K562 (cell line): ENCODE results near the gene NAA38. TPM values are rescaled to one million over a fixed set of nuclear protein-coding genes. Genes with fewer than 3 reads are reported as not detected.

Experiments
- ATAC-seq: fragments of 200-7000 bp; cut with Tn5 transposase; 3 replicates; pipeline ENCODE4 v1.9.1; 2020; ENCODE audit warnings: moderate library complexity
- BruUV-seq: library from RNA; stranded (reverse); fragments of 400-500 nt; replicated peaks from 2 replicates; lab custom pipeline; 2021; lab: Mats Ljungman, UMichigan
- CTCF ChIA-PET: fragments of 300-600 bp; formaldehyde crosslinking; extraction: SDS; loops from one replicate; lab custom pipeline; 2021; ENCODE audit warnings: low intra/inter-chr PET ratio; lab: Yijun Ruan, JAX
- POLR2A ChIA-PET: fragments of 300-600, 350-650 bp; sonication (Branson Sonifier 250); formaldehyde crosslinking; extraction: SDS; loops from one replicate; lab custom pipeline; 2021; ENCODE audit warnings: antibody characterized with exemption, inconsistent platforms; lab: Yijun Ruan, JAX
- DNase-seq, 4 experiments: peaks; one replicate each; pipeline versions ENCODE4 v3.0.0 to v3.0.0-alpha.2; 2011 to 2018; ENCODE audit warnings: low spot score in 3 of 4, mixed read lengths in 3 of 4; ENCODE audit errors: extremely low read depth in 1 of 4
- FAIRE-seq: peaks from 2 replicates; lab custom pipeline; 2011; peaks lifted over from hg19 to GRCh38; lab: Jason Lieb, UNC
- H2AFZ ChIP-seq: 2 replicates; pipeline ENCODE4 v1.6.0; 2011; ENCODE audit warnings: low read depth, low read length, control low read depth, inconsistent platforms
- H3K27ac ChIP-seq: fragments of 200-600 bp; 3 replicates; pipeline ENCODE4 v1.8.0; 2011; ENCODE audit warnings: low read depth, mild to moderate bottlenecking, control low read depth, inconsistent platforms, low read length, moderate library complexity, mixed read lengths; ENCODE audit errors: extremely low read depth
- H3K27me3 ChIP-seq, 2 experiments: fragments of 300-600 bp in 1 of 2; 2 replicates in 1 of 2; 3 replicates in 1 of 2; pipeline versions ENCODE4 v1.6.0 to v1.8.0; 2011; ENCODE audit warnings: inconsistent platforms in 2 of 2, low read length in 2 of 2, mild to moderate bottlenecking in 1 of 2, mixed read lengths in 1 of 2, moderate library complexity in 1 of 2; ENCODE audit not compliant: control insufficient read depth in 2 of 2, insufficient read depth in 2 of 2
- H3K36me3 ChIP-seq: fragments of 300-600 bp; 3 replicates; pipeline ENCODE4 v1.8.0; 2011; ENCODE audit warnings: mild to moderate bottlenecking, low read length, inconsistent platforms; ENCODE audit not compliant: control insufficient read depth, insufficient read depth
- H3K4me1 ChIP-seq, 2 experiments: fragments of 200-600 bp in 1 of 2; replicated peaks in 1 of 2; 2 replicates in 1 of 2; 3 replicates in 1 of 2; pipeline versions ENCODE4 v1.5.1 to v1.8.0; 2011; ENCODE audit warnings: inconsistent platforms in 2 of 2, low read length in 2 of 2, mild to moderate bottlenecking in 1 of 2, mixed read lengths in 1 of 2, moderate library complexity in 1 of 2; ENCODE audit not compliant: control insufficient read depth in 2 of 2, insufficient read depth in 2 of 2
- H3K4me2 ChIP-seq: 2 replicates; pipeline ENCODE4 v1.6.1; 2011; ENCODE audit warnings: low read length, control low read depth, inconsistent platforms, mixed read lengths; ENCODE audit not compliant: insufficient read depth
- H3K4me3 ChIP-seq: fragments of 200-600 bp; sonication (generic), shearing (Covaris generic); 2 replicates; pipeline ENCODE4 v1.5.1; 2016; ENCODE audit warnings: control low read depth, inconsistent platforms
- H3K79me2 ChIP-seq: fragments of 200-600 bp; 3 replicates; pipeline ENCODE4 v1.8.0; 2011; ENCODE audit warnings: low read length, inconsistent platforms; ENCODE audit not compliant: control insufficient read depth, insufficient read depth
- H3K9ac ChIP-seq, 2 experiments: 2 replicates each; pipeline versions ENCODE4 v1.6.0 to v1.6.1; 2011; ENCODE audit warnings: low read depth in 2 of 2, low read length in 2 of 2, control low read depth in 1 of 2, inconsistent platforms in 1 of 2, mild to moderate bottlenecking in 1 of 2, mixed read lengths in 1 of 2; ENCODE audit not compliant: insufficient read depth in 1 of 2
- H3K9me1 ChIP-seq: one replicate; pipeline ENCODE4 v1.6.0; 2011; ENCODE audit warnings: inconsistent platforms, mild to moderate bottlenecking, low read length, moderate library complexity; ENCODE audit not compliant: control insufficient read depth, insufficient read depth
- H3K9me3 ChIP-seq: replicated peaks from 2 replicates; pipeline ENCODE4 v1.5.1; 2011; ENCODE audit warnings: low read depth, low read length, inconsistent platforms; ENCODE audit not compliant: control insufficient read depth, insufficient read depth
- H4K20me1 ChIP-seq: replicated peaks from 2 replicates; pipeline ENCODE4 v1.6.1; 2011; ENCODE audit warnings: low read length, inconsistent platforms, mixed read lengths; ENCODE audit not compliant: control insufficient read depth, insufficient read depth
- BHLHE40 ChIP-seq: IDR thresholded peaks from 2 replicates; pipeline ENCODE4 v1.6.1; 2011; ENCODE audit warnings: low read length, improper control_type of control experiment
- CEBPG ChIP-seq, 3 experiments: fragments of 200-800 bp in 1 of 3; sonication (Bioruptor generic) in 1 of 3; sonication (generic) in 1 of 3; formaldehyde crosslinking in 1 of 3; IDR thresholded peaks in 2 of 3; conservative IDR thresholded peaks in 1 of 3; 2 replicates each; pipeline versions ENCODE4 v1.6.1 to v1.8.0; 2016 to 2022; ENCODE audit warnings: missing compliant biosample characterization in 2 of 3, missing genetic modification characterization in 2 of 3, mild to moderate bottlenecking in 1 of 3, missing genetic modification reagents in 1 of 3
- CEBPZ ChIP-seq: fragments of 150-350 bp; IDR thresholded peaks from 2 replicates; pipeline ENCODE4 v1.6.1; 2014; ENCODE audit warnings: low read depth, mild to moderate bottlenecking, low read length, borderline replicate concordance
- CHCHD3 ChIP-seq: fragments of 250-450 bp; sonication (Bioruptor Pico); IDR thresholded peaks from 2 replicates; pipeline ENCODE4 v2.1.2; 2022; ENCODE audit warnings: mild to moderate bottlenecking
- ELF1 ChIP-seq: fragments of 200-800 bp; sonication (Bioruptor generic); IDR thresholded peaks from 2 replicates; pipeline ENCODE4 v1.6.1; 2016; ENCODE audit warnings: missing genetic modification characterization, missing compliant biosample characterization
- FOSL1 ChIP-seq: fragments of 200-800 bp; sonication (Bioruptor generic); conservative IDR thresholded peaks from 2 replicates; pipeline ENCODE4 v1.6.1; 2016; ENCODE audit warnings: missing genetic modification characterization, missing compliant biosample characterization
- HDAC6 ChIP-seq: IDR thresholded peaks from 2 replicates; pipeline ENCODE4 v1.6.1; 2012; ENCODE audit warnings: low read depth, mild to moderate bottlenecking, control low read depth, inconsistent platforms, low read length, moderate library complexity
- KDM5B ChIP-seq: fragments of 200-600 bp; sonication (generic); IDR thresholded peaks from 2 replicates; pipeline ENCODE4 v1.6.1; 2012; ENCODE audit warnings: low read depth, mild to moderate bottlenecking, moderate library complexity, low read length, control low read depth, inconsistent platforms; ENCODE audit not compliant: insufficient replicate concordance
- MCM3 ChIP-seq: fragments of 450-650 bp; IDR thresholded peaks from 2 replicates; pipeline ENCODE4 v1.6.1; 2016
- NFRKB ChIP-seq: fragments of 450-650 bp; IDR thresholded peaks from 2 replicates; pipeline ENCODE4 v1.6.1; 2016; ENCODE audit warnings: low read depth
- NR2C1 ChIP-seq, 2 experiments: fragments of 450-650 bp; IDR thresholded peaks; 2 replicates each; pipeline ENCODE4 v1.6.1; 2017; ENCODE audit warnings: mild to moderate bottlenecking in 2 of 2, antibody characterized with exemption in 1 of 2, inconsistent platforms in 1 of 2, missing compliant biosample characterization in 1 of 2, missing genetic modification characterization in 1 of 2
- PHF20 ChIP-seq: fragments of 450-650 bp; IDR thresholded peaks from 2 replicates; pipeline ENCODE4 v1.6.1; 2018; ENCODE audit not compliant: partially characterized antibody
- POLR3G ChIP-seq: IDR thresholded peaks from 2 replicates; pipeline ENCODE4 v1.6.1; 2011; ENCODE audit not compliant: insufficient read length, insufficient replicate concordance; ENCODE audit errors: extremely low read depth
- PTBP1 ChIP-seq: fragments of 200-400 bp; formaldehyde crosslinking; IDR thresholded peaks from 2 replicates; pipeline ENCODE4 v1.6.1; 2017; ENCODE audit warnings: low read depth, low read length
- RBFOX2 ChIP-seq: fragments of 200-400 bp; formaldehyde crosslinking; IDR thresholded peaks from 2 replicates; pipeline ENCODE4 v1.6.1; 2017; ENCODE audit warnings: low read depth, mild to moderate bottlenecking, low read length, moderate library complexity
- SOX6 ChIP-seq: fragments of 450-650 bp; IDR thresholded peaks from 2 replicates; pipeline ENCODE4 v1.6.1; 2014; ENCODE audit warnings: mild to moderate bottlenecking
- ZNF589 ChIP-seq: fragments of 200-800 bp; sonication (Bioruptor generic); IDR thresholded peaks from 2 replicates; pipeline ENCODE4 v1.6.1; 2016; ENCODE audit warnings: low read depth, missing genetic modification characterization, missing compliant biosample characterization
- ZZZ3 ChIP-seq: fragments of 450-650 bp; IDR thresholded peaks from 2 replicates; pipeline ENCODE4 v1.6.1; 2016; ENCODE audit warnings: antibody characterized with exemption, mild to moderate bottlenecking, moderate library complexity
- WGBS: fragments of 100-300 bp; shearing (Covaris generic); methylation state at CpG from one replicate; pipeline ENCODE4 v1.1.6; 2016; ENCODE audit warnings: low coverage, mixed read lengths; ENCODE audit not compliant: insufficient coverage; ENCODE audit errors: missing lambda C conversion rate; 5-methylcytosine and 5-hydroxymethylcytosine counted together
- in situ Hi-C: fragments of 300-500 bp; cut with MboI; formaldehyde crosslinking; loops from 4 replicates; pipeline ENCODE4 v1.15.0; 2018; ENCODE audit warnings: inconsistent platforms, mixed read lengths
- intact Hi-C: fragments of 100-400 bp; cut with micrococcal nuclease; formaldehyde crosslinking; loops from 2 replicates; pipeline ENCODE4 v1.14.2; 2022
- polyA plus RNA-seq, 8 experiments: library from polyadenylated mRNA; depleted of rRNA in 4 of 8; stranded (reverse) in 5 of 8; unstranded in 3 of 8; fragments of >200 nt; fragmentation: Nextera tagmentation in 2 of 8; fragmentation: Illumina TruSeq in 1 of 8; extraction: Ambion mirVana in 2 of 8; extraction: Trizol in 1 of 8; gene quantifications; 2 replicates each; pipeline versions ENCODE4 v1.2.1 to v1.2.3, GENCODE V29; 2011 to 2014; ENCODE audit warnings: inconsistent platforms in 1 of 8, missing spikeins in 1 of 8
- total RNA-seq, 7 experiments: library from RNA; depleted of rRNA in 6 of 7; stranded (reverse); fragments of >200 nt in 6 of 7; fragmentation: Illumina TruSeq in 2 of 7; extraction: Trizol in 2 of 7; gene quantifications; 2 replicates each; pipeline versions ENCODE4 v1.2.1 to v1.2.3, GENCODE V29; 2011 to 2021; ENCODE audit warnings: low replicate concordance in 1 of 7
- TF ChIP-seq, protein P1 (sequence below): fragments of 250-450 bp; sonication (Bioruptor Pico); IDR thresholded peaks from 2 replicates; pipeline ENCODE4 v1.5.0; 2022; ENCODE audit warnings: mild to moderate bottlenecking

Gene NAA38
- total and polyA plus RNA-seq, 9 of the 15 experiments (the other 6 are each of a cell fraction or from before 2014, with no cell fraction given), result 16.4 to 99.8 (median 57.3) TPM

- POLR2A ChIA-PET, result interaction anchor here (0.6 to 1.5 kb wide), 6 partner anchors 10 to 437 kb away, joined by 3 to 9 read pairs (median 4); partner anchors contain the start of genes NAA38, TP53 and WRAP53
- Histone ChIP-seq H3K9me3 (no peaks in the 10 kb centered on the region), H3K36me3 (peaks cover 36% of the 10 kb centered on the region; the same call in 2 of the 3 replicates), H3K4me3 (peak overlapping the region; percentile 76), H3K27me3 (no peaks in the 10 kb centered on the region), H3K27ac (peak overlapping the region; percentile 99), H3K79me2 (peaks cover 62% of the 10 kb centered on the region), H3K9me1 (peaks cover 3% of the 10 kb centered on the region), H3K4me1 (peaks cover 28 to 56% of the 10 kb centered on the region in 2 experiments), H3K4me2 (peak overlapping the region; percentile 92), H4K20me1 (peaks cover 4% of the 10 kb centered on the region), H2AFZ (peak overlapping the region; percentile 62), H3K9ac (peak overlapping the region; percentile 97)
- WGBS, result 0% methylated on average over 17 of the region's 17 CpGs
- intact Hi-C loops (no loop called here), in situ Hi-C loops (no loop called here)
- ATAC-seq (no peak), DNase-seq (no peak), FAIRE-seq (no peak)
- CTCF ChIA-PET, result no interaction called here
- no TSS peak for BruUV-seq
- TF ChIP-seq CHCHD3 (CRISPR knock-in tag) (no peak), KDM5B (peak; percentile 25), FOSL1 (tag) (no peak), BHLHE40 (no peak), PTBP1 (no peak), ELF1 (tag) (peak; percentile 40), HDAC6 (no peak), CEBPG (CRISPR knock-in tag; IDR thresholded peaks at IDR 0.05) (no peak), CEBPG (tag; conservative IDR thresholded peaks at IDR 0.05 in 1 of 2, IDR thresholded peaks at IDR 0.05 in 1 of 2) (no peak), SOX6 (no peak), NFRKB (peak; percentile 21; the same call in 1 of the 2 replicates), PHF20 (no peak), MCM3 (no peak), RBFOX2 (peak; percentile 71), POLR3G (no peak), CEBPZ (no peak), ZZZ3 (no peak), ZNF589 (CRISPR knock-in tag) (peak; percentile 58; the same call in 1 of the 2 replicates), NR2C1 (IDR thresholded peaks at IDR 0.05) (no peak), NR2C1 (tag; IDR thresholded peaks at IDR 0.05) (no peak)
- TF ChIP-seq, protein P1, sequence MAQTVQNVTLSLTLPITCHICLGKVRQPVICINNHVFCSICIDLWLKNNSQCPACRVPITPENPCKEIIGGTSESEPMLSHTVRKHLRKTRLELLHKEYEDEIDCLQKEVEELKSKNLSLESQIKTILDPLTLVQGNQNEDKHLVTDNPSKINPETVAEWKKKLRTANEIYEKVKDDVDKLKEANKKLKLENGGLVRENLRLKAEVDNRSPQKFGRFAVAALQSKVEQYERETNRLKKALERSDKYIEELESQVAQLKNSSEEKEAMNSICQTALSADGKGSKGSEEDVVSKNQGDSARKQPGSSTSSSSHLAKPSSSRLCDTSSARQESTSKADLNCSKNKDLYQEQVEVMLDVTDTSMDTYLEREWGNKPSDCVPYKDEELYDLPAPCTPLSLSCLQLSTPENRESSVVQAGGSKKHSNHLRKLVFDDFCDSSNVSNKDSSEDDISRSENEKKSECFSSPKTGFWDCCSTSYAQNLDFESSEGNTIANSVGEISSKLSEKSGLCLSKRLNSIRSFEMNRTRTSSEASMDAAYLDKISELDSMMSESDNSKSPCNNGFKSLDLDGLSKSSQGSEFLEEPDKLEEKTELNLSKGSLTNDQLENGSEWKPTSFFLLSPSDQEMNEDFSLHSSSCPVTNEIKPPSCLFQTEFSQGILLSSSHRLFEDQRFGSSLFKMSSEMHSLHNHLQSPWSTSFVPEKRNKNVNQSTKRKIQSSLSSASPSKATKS (CRISPR knock-in tag), result no peak
Measured at GRCh38 chr17:7843257-7843535, 14.2 kb downstream of the NAA38 start.
